Mononuclear cell (primary cell): Measurements from ENCODE around the gene HSPA12B. TPM values are rescaled to one million over a fixed set of nuclear protein-coding genes. Genes with fewer than 3 reads are reported as not detected.
A peak's percentile ranks its signal among the peaks of the same experiment; 100 is the strongest.
"Not testable (repeated sequence)": the region's sequence is repeated elsewhere in the genome, so short reads cannot be mapped to it uniquely, and the experiment has no call there.

ENCODE experiments used
- H3K27me3 ChIP-seq: 2 replicates; pipeline ENCODE4 v1.6.0; 2011; ENCODE audit warnings: low read length, control low read depth; ENCODE audit not compliant: insufficient read depth
- H3K4me1 ChIP-seq: 2 replicates; pipeline ENCODE4 v1.5.1; 2011; ENCODE audit warnings: mild to moderate bottlenecking, low read length, control low read depth; ENCODE audit not compliant: insufficient read depth
- H3K4me3 ChIP-seq: 2 replicates; pipeline ENCODE4 v1.5.1; 2011; ENCODE audit warnings: mild to moderate bottlenecking, low read length, moderate library complexity
- H3K9me3 ChIP-seq: 2 replicates; pipeline ENCODE4 v1.5.1; 2011; ENCODE audit warnings: low read depth, mild to moderate bottlenecking, control low read depth, low read length
- total RNA-seq: library from RNA; depleted of rRNA; stranded (reverse); fragments of >200 nt; gene quantifications from one replicate; pipeline ENCODE4 v1.2.3, GENCODE V29; 2012

HSPA12B gene
- total RNA-seq, 1 donor = not detected

GRCh38 chr20:3786665-3787323 lies 54.3 kb downstream of the HSPA12B start, which contains the start of gene CENPB:
CENPB (minus strand) TSS chr20:3786740; CDS start chr20:3786483, 257 bp downstream.
- H3K27me3 ChIP-seq = no peaks in the 10 kb centered on the region
- H3K4me1 ChIP-seq = peaks cover 33% of the 10 kb centered on the region
- no peaks in the 10 kb centered on the region for H3K9me3 ChIP-seq
- peak within 1 kb of the TSS; percentile 38 for H3K4me3 ChIP-seq

- Histone ChIP-seq H3K4me3 (peak overlapping the region; percentile 37), H3K27me3 (no peaks in the 10 kb centered on the region), H3K4me1 (peaks cover 33% of the 10 kb centered on the region), H3K9me3 (no peaks in the 10 kb centered on the region)
Measured at GRCh38 chr20:3787324-3788014, 55.0 kb downstream of the HSPA12B start.

- Histone ChIP-seq H3K9me3 (no peaks in the 10 kb centered on the region), H3K27me3 (no peaks in the 10 kb centered on the region), H3K4me1 (peaks cover 33% of the 10 kb centered on the region), H3K4me3 (no peak overlapping the region)
Measured at GRCh38 chr20:3788685-3789155, 56.2 kb downstream of the HSPA12B start.

GRCh38 chr20:3789201-3789600 lies 56.7 kb downstream of the HSPA12B start:
- H3K4me3 ChIP-seq, H3K9me3 ChIP-seq, H3K27me3 ChIP-seq: not testable (repeated sequence)
- peaks cover 33% of the 10 kb centered on the region for H3K4me1 ChIP-seq

- H3K27me3 ChIP-seq, H3K4me3 ChIP-seq, H3K9me3 ChIP-seq: not testable (repeated sequence)
- H3K4me1 ChIP-seq = peaks cover 40% of the 10 kb centered on the region
Measured at GRCh38 chr20:3794168-3794567, 61.7 kb downstream of the HSPA12B start.

- Histone ChIP-seq H3K9me3 (no peaks in the 10 kb centered on the region), H3K27me3 (no peaks in the 10 kb centered on the region), H3K4me1 (peaks cover 47% of the 10 kb centered on the region), H3K4me3 (peak overlapping the region; percentile 76)
Measured at GRCh38 chr20:3794701-3795420, 62.4 kb downstream of the HSPA12B start.

- Histone ChIP-seq H3K4me3 (peak within 1 kb of the TSS; percentile 76), H3K4me1 (peaks cover 56% of the 10 kb centered on the region), H3K9me3 (no peaks in the 10 kb centered on the region), H3K27me3 (no peaks in the 10 kb centered on the region)
Measured at GRCh38 chr20:3795511-3796468, 63.3 kb downstream of the HSPA12B start, which contains the start of gene CDC25B. CDC25B (plus strand) TSS chr20:3796310; CDS start chr20:3796532, 222 bp downstream.

- peak overlapping the region; percentile 51 for H3K4me3 ChIP-seq
- H3K27me3 ChIP-seq = no peaks in the 10 kb centered on the region
- H3K4me1 ChIP-seq = peaks cover 64% of the 10 kb centered on the region
- H3K9me3 ChIP-seq = no peaks in the 10 kb centered on the region
Measured at GRCh38 chr20:3796477-3797225, 64.2 kb downstream of the HSPA12B start.

- H3K4me3 ChIP-seq = peak overlapping the region; percentile 51
- H3K27me3 ChIP-seq = no peaks in the 10 kb centered on the region
- H3K4me1 ChIP-seq = peaks cover 70% of the 10 kb centered on the region
- no peaks in the 10 kb centered on the region for H3K9me3 ChIP-seq
Measured at GRCh38 chr20:3797226-3797545, 64.7 kb downstream of the HSPA12B start.

GRCh38 chr20:3797592-3798372 lies 65.3 kb downstream of the HSPA12B start:
- Histone ChIP-seq H3K4me3 (peak overlapping the region; percentile 51), H3K27me3 (no peaks in the 10 kb centered on the region), H3K4me1 (peaks cover 76% of the 10 kb centered on the region), H3K9me3 (no peaks in the 10 kb centered on the region)

GRCh38 chr20:3798373-3798768 lies 65.9 kb downstream of the HSPA12B start:
- no peaks in the 10 kb centered on the region for H3K27me3 ChIP-seq
- no peaks in the 10 kb centered on the region for H3K9me3 ChIP-seq
- H3K4me1 ChIP-seq = peaks cover 82% of the 10 kb centered on the region
- H3K4me3 ChIP-seq = no peak overlapping the region

- H3K9me3 ChIP-seq = no peaks in the 10 kb centered on the region
- no peak overlapping the region for H3K4me3 ChIP-seq
- H3K27me3 ChIP-seq = no peaks in the 10 kb centered on the region
- peaks cover 87% of the 10 kb centered on the region for H3K4me1 ChIP-seq
Measured at GRCh38 chr20:3798908-3799248, 66.4 kb downstream of the HSPA12B start.

GRCh38 chr20:3800256-3800877 lies 67.9 kb downstream of the HSPA12B start:
- no peak overlapping the region for H3K4me3 ChIP-seq
- no peaks in the 10 kb centered on the region for H3K9me3 ChIP-seq
- H3K27me3 ChIP-seq = no peaks in the 10 kb centered on the region
- peaks cover 96% of the 10 kb centered on the region for H3K4me1 ChIP-seq
